ENCODE measurements around the gene QSOX2.

- TF ChIP-seq RAD21 (conservative IDR thresholded peaks at IDR 0.05 in 1 of 2, IDR thresholded peaks at IDR 0.05 in 1 of 2) (no peak), BHLHE40 (IDR thresholded peaks at IDR 0.05; ENCODE audit: low read depth, low read length) (no peak), POLR2A (IDR thresholded peaks at IDR 0.05; ENCODE audit: low read length) (no peak)
Observed at GRCh38 chr9:136171801-136172411, 73.7 kb downstream of the QSOX2 start.
